ENCODE data around the gene TRABD2B.

Gene TRABD2B

DNA sequence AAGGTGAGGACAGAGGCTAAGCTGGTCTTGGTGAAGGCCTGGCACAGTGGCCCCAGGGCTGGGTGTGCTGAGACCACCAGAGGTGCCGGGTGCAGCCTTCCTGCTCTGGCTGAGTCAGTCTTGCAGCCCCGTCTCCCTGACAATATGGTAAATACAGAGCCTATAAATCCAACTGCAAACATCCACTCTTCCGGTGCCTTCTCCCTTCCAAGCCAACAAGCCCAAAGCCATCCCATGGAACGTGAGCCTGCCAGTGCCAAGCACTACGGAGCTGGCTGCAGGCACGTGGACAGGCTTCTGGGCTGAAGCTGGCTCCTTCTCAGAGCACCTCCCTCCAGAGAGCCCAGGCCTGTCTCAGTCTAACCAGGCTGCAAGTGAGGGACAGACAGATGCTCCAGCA lies 70.0 kb downstream of the TRABD2B start (continued):
- TF ChIP-seq, protein P1, sequence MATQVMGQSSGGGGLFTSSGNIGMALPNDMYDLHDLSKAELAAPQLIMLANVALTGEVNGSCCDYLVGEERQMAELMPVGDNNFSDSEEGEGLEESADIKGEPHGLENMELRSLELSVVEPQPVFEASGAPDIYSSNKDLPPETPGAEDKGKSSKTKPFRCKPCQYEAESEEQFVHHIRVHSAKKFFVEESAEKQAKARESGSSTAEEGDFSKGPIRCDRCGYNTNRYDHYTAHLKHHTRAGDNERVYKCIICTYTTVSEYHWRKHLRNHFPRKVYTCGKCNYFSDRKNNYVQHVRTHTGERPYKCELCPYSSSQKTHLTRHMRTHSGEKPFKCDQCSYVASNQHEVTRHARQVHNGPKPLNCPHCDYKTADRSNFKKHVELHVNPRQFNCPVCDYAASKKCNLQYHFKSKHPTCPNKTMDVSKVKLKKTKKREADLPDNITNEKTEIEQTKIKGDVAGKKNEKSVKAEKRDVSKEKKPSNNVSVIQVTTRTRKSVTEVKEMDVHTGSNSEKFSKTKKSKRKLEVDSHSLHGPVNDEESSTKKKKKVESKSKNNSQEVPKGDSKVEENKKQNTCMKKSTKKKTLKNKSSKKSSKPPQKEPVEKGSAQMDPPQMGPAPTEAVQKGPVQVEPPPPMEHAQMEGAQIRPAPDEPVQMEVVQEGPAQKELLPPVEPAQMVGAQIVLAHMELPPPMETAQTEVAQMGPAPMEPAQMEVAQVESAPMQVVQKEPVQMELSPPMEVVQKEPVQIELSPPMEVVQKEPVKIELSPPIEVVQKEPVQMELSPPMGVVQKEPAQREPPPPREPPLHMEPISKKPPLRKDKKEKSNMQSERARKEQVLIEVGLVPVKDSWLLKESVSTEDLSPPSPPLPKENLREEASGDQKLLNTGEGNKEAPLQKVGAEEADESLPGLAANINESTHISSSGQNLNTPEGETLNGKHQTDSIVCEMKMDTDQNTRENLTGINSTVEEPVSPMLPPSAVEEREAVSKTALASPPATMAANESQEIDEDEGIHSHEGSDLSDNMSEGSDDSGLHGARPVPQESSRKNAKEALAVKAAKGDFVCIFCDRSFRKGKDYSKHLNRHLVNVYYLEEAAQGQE (tag by site-specific recombination; IDR thresholded peaks at IDR 0.05) = no peak
- TF ChIP-seq, protein P2, sequence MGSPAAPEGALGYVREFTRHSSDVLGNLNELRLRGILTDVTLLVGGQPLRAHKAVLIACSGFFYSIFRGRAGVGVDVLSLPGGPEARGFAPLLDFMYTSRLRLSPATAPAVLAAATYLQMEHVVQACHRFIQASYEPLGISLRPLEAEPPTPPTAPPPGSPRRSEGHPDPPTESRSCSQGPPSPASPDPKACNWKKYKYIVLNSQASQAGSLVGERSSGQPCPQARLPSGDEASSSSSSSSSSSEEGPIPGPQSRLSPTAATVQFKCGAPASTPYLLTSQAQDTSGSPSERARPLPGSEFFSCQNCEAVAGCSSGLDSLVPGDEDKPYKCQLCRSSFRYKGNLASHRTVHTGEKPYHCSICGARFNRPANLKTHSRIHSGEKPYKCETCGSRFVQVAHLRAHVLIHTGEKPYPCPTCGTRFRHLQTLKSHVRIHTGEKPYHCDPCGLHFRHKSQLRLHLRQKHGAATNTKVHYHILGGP (tag by site-specific recombination; IDR thresholded peaks at IDR 0.05) = no peak
- TF ChIP-seq BCL11A (tag by site-specific recombination; IDR thresholded peaks at IDR 0.05; ENCODE audit: low read depth) = no peak

DNA sequence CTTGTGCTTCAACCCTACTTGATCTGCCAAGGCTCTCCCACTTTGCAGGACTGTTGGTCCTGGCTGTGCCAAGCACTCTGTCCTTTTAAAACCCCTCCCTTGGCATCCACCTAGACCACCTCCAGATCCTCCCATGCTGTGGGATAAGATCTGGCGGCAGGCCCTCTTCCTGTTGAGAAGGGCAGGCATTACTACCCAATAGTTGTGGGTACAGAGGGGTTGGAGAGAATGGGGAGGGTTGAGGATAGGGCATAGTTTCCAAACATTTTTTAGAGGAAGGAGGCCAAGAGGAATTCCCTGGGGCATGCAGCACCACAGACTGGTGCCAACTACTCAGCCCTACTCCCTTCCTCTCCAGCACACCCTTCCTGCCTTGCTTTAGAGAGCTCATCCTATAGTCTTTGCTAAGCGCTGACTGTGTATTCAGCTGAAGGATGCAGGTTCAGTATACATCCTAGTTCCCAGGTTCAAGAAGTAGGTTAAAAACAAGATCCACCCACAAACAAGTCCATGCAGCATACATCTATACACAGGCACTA lies 70.7 kb downstream of the TRABD2B start:
- ChIA-PET POLR2A (no interaction called here), CTCF (no interaction called here)
- Histone ChIP-seq H3K9me3 (ENCODE audit: control insufficient read depth, insufficient read depth, low read depth, low read length) (no peaks in the 10 kb centered on the region), H3K27ac (ENCODE audit: extremely low read depth, low read depth, low read length) (no peak overlapping the region), H3K4me1 (ENCODE audit: control insufficient read depth, insufficient read depth, low read length) (no peaks in the 10 kb centered on the region), H3K4me3 (ENCODE audit: low read depth, low read length) (no peak overlapping the region), H3K36me3 (ENCODE audit: control insufficient read depth in 2 of 2, insufficient read depth in 1 of 2, low read length in 2 of 2) (no peaks in the 10 kb centered on the region)
- TF ChIP-seq SP3 (tag by site-specific recombination; IDR thresholded peaks at IDR 0.05) (no peak), IKZF3 (tag by site-specific recombination; IDR thresholded peaks at IDR 0.05) (no peak), ZNF221 (tag by site-specific recombination; IDR thresholded peaks at IDR 0.05; ENCODE audit: borderline replicate concordance) (no peak), ZNF146 (tag by site-specific recombination; IDR thresholded peaks at IDR 0.05) (no peak), ZNF184 (tag by site-specific recombination; IDR thresholded peaks at IDR 0.05) (no peak), ZNF24 (tag by site-specific recombination; IDR thresholded peaks at IDR 0.05) (no peak), ZNF223 (tag by site-specific recombination; IDR thresholded peaks at IDR 0.05) (no peak), ZNF324 (tag by site-specific recombination; IDR thresholded peaks at IDR 0.05) (no peak), ZNF654 (tag by site-specific recombination; IDR thresholded peaks at IDR 0.05; ENCODE audit: low read depth) (no peak)
- TF ChIP-seq, protein P3, sequence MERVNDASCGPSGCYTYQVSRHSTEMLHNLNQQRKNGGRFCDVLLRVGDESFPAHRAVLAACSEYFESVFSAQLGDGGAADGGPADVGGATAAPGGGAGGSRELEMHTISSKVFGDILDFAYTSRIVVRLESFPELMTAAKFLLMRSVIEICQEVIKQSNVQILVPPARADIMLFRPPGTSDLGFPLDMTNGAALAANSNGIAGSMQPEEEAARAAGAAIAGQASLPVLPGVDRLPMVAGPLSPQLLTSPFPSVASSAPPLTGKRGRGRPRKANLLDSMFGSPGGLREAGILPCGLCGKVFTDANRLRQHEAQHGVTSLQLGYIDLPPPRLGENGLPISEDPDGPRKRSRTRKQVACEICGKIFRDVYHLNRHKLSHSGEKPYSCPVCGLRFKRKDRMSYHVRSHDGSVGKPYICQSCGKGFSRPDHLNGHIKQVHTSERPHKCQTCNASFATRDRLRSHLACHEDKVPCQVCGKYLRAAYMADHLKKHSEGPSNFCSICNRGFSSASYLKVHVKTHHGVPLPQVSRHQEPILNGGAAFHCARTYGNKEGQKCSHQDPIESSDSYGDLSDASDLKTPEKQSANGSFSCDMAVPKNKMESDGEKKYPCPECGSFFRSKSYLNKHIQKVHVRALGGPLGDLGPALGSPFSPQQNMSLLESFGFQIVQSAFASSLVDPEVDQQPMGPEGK (tag by site-specific recombination; IDR thresholded peaks at IDR 0.05) = no peak

DNA sequence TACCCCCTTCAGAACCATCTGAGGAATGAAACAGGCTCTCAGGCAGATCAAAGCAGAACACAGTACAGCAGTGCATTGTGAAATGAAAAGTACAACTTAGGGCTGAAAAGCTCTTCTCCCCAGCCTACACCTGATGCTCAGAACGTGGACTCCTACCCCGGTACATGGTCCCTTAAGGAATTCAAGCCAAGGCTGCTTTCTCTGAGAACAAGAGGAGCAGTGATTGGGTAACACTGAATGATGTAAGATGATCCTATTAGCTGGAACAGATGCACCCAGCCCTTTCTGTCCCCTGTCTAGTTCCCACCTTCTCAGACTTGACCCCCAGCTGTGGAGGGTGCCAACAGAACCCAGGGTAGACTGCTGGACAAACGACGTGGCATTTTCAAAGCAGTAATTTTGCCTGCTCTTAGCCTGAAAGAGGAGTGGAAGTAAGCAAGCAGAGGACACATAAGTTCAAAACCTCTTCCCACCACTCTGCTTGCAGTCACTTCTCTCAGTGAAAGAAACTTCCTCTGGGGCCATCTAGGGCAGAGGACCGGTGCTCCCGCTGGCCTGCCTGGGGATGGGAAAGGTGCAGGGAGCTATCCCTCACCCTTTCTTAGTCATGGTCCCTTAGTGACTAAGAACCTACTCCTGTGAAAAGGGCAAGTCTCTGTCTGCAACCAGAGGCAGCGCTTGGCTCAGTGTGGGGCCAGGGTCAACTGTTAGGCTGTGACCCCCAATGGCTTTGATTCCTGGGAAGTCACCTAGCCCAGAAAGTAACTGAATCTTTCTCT lies 72.7 kb downstream of the TRABD2B start:
- H3K36me3 ChIP-seq (ENCODE audit: control insufficient read depth in 2 of 2, insufficient read depth in 1 of 2, low read length in 2 of 2) = no peaks in the 10 kb centered on the region
- no peaks in the 10 kb centered on the region for H3K4me1 ChIP-seq (ENCODE audit: control insufficient read depth, insufficient read depth, low read length)
- ChIA-PET CTCF (interaction anchor here (0.7 kb wide), 1 partner anchor 530 kb away, joined by 3 read pairs; no protein-coding TSS in a partner anchor), POLR2A (interaction anchor here (0.5 kb wide), 1 partner anchor 9 kb away, joined by 3 read pairs; no protein-coding TSS in a partner anchor)
- no peak overlapping the region for H3K4me3 ChIP-seq (ENCODE audit: low read depth, low read length)
- no peaks in the 10 kb centered on the region for H3K9me3 ChIP-seq (ENCODE audit: control insufficient read depth, insufficient read depth, low read depth, low read length)
- H3K27ac ChIP-seq (ENCODE audit: extremely low read depth, low read depth, low read length) = no peak overlapping the region
- TF ChIP-seq MEIS1 (CRISPR knock-in tag; IDR thresholded peaks at IDR 0.05; ENCODE audit: borderline replicate concordance) (no peak), ZNF600 (tag by site-specific recombination; IDR thresholded peaks at IDR 0.05) (no peak), ZNF629 (tag by site-specific recombination; IDR thresholded peaks at IDR 0.05) (no peak)
